SU-DHL-6 (cell line): ENCODE data around the gene PREX1.

Experiments used
- H2AFZ ChIP-seq: fragments of 200-600 bp; sonication (generic); 2 replicates; pipeline ENCODE4 v1.6.1; 2014; ENCODE audit warnings: low read depth, mild to moderate bottlenecking, moderate library complexity, mixed read lengths, antibody characterized with exemption, low read length; ENCODE audit not compliant: severe bottlenecking
- H3F3A ChIP-seq: fragments of 200-600 bp; shearing (Covaris generic); 2 replicates; pipeline ENCODE4 v1.6.0; 2016; ENCODE audit warnings: antibody characterized with exemption, mild to moderate bottlenecking; ENCODE audit not compliant: insufficient read depth
- H3K27ac ChIP-seq: fragments of 200-600 bp; sonication (generic); 2 replicates; pipeline ENCODE4 v1.5.1; 2016; ENCODE audit warnings: low read depth, mild to moderate bottlenecking, low read length, moderate library complexity, mixed read lengths
- H3K27me3 ChIP-seq: fragments of 200-600 bp; sonication (generic), shearing (Covaris generic); 2 replicates; pipeline ENCODE4 v1.6.0; 2014; ENCODE audit warnings: mild to moderate bottlenecking, low read length
- H3K36me3 ChIP-seq: fragments of 200-600 bp; sonication (generic); 2 replicates; pipeline ENCODE4 v1.6.1; 2014; ENCODE audit warnings: mild to moderate bottlenecking, low read length, mixed read lengths
- H3K4me2 ChIP-seq: fragments of 300-600, 200-600 bp; shearing (Covaris generic), sonication (generic); 2 replicates; pipeline ENCODE4 v1.6.0; 2014; ENCODE audit warnings: low read length, low read depth, mild to moderate bottlenecking; ENCODE audit not compliant: poor library complexity, severe bottlenecking
- H3K4me3 ChIP-seq: fragments of 200-600 bp; sonication (generic); 2 replicates; pipeline ENCODE4 v1.5.1; 2014; ENCODE audit warnings: antibody characterized with exemption, low read length, mild to moderate bottlenecking, mixed read lengths; ENCODE audit not compliant: insufficient read depth, poor library complexity, severe bottlenecking
- H3K79me2 ChIP-seq: fragments of 200-600 bp; sonication (generic); 2 replicates; pipeline ENCODE4 v1.6.1; 2014; ENCODE audit warnings: mild to moderate bottlenecking, low read length, moderate library complexity; ENCODE audit not compliant: insufficient read depth
- H3K9ac ChIP-seq: fragments of 200-600 bp; sonication (generic); 2 replicates; pipeline ENCODE4 v1.7.0; 2014; ENCODE audit warnings: mild to moderate bottlenecking, low read length
- H3K9me2 ChIP-seq: fragments of 200-600 bp; sonication (generic); replicated peaks from 2 replicates; pipeline ENCODE4 v1.6.1; 2014; ENCODE audit warnings: low read length; ENCODE audit not compliant: insufficient read depth
- H3K9me3 ChIP-seq: fragments of 200-600 bp; sonication (generic); 2 replicates; pipeline ENCODE4 v1.6.1; 2014; ENCODE audit warnings: low read length, mixed read lengths; ENCODE audit not compliant: insufficient read depth
- H4K20me1 ChIP-seq: fragments of 200-600 bp; sonication (generic); 2 replicates; pipeline ENCODE4 v1.6.1; 2014; ENCODE audit warnings: low read depth, mild to moderate bottlenecking, antibody characterized with exemption, low read length, moderate library complexity, mixed read lengths
- EZH2phosphoT487 ChIP-seq: fragments of 200-600 bp; sonication (generic), shearing (Covaris generic); conservative IDR thresholded peaks from 2 replicates; pipeline ENCODE4 v1.6.1; 2018; ENCODE audit warnings: mild to moderate bottlenecking, antibody characterized with exemption, low read length, moderate library complexity, mixed read lengths
- TF ChIP-seq, protein P1 (sequence below): fragments of 200-600 bp; sonication (generic); IDR thresholded peaks from one replicate; pipeline ENCODE4 v1.5.1; 2017; ENCODE audit warnings: antibody characterized with exemption, mild to moderate bottlenecking, low read length, moderate library complexity; ENCODE audit not compliant: insufficient read depth, poor library complexity, severe bottlenecking

Gene PREX1

DNA sequence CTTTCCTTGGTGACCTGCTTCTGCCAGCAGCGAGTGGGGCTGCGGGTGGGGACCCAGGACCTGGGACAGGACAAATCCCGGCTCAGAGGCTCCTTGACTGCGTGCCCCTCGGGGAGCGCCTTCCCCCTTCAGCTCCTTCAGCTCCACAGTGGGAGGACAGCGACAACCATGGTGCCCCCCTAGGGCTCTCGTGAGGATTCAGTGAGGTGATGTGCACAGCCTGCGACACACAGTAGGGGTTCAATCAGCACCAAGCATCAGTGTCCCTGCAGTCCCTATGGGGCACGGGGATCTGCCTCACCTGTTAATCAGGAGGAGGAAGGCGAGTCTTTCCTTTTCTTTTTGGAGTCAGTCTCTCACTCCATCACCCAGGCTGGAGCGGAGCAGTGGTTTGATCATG, 209.2 kb downstream of the PREX1 start:
- Histone ChIP-seq H3K79me2 (no peaks in the 10 kb centered on the region), H3K36me3 (no peaks in the 10 kb centered on the region), H3F3A (no peaks in the 10 kb centered on the region), H3K9ac (no peak overlapping the region), H3K4me3 (no peak overlapping the region), H2AFZ (no peak overlapping the region), H3K9me2 (no peaks in the 10 kb centered on the region), H3K9me3 (no peaks in the 10 kb centered on the region), H3K27me3 (no peaks in the 10 kb centered on the region), H3K27ac (no peak overlapping the region), H4K20me1 (no peaks in the 10 kb centered on the region), H3K4me2 (no peak overlapping the region)
- TF ChIP-seq, protein P1, sequence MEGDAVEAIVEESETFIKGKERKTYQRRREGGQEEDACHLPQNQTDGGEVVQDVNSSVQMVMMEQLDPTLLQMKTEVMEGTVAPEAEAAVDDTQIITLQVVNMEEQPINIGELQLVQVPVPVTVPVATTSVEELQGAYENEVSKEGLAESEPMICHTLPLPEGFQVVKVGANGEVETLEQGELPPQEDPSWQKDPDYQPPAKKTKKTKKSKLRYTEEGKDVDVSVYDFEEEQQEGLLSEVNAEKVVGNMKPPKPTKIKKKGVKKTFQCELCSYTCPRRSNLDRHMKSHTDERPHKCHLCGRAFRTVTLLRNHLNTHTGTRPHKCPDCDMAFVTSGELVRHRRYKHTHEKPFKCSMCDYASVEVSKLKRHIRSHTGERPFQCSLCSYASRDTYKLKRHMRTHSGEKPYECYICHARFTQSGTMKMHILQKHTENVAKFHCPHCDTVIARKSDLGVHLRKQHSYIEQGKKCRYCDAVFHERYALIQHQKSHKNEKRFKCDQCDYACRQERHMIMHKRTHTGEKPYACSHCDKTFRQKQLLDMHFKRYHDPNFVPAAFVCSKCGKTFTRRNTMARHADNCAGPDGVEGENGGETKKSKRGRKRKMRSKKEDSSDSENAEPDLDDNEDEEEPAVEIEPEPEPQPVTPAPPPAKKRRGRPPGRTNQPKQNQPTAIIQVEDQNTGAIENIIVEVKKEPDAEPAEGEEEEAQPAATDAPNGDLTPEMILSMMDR = no peak
- TF ChIP-seq EZH2phosphoT487 = no peak

DNA sequence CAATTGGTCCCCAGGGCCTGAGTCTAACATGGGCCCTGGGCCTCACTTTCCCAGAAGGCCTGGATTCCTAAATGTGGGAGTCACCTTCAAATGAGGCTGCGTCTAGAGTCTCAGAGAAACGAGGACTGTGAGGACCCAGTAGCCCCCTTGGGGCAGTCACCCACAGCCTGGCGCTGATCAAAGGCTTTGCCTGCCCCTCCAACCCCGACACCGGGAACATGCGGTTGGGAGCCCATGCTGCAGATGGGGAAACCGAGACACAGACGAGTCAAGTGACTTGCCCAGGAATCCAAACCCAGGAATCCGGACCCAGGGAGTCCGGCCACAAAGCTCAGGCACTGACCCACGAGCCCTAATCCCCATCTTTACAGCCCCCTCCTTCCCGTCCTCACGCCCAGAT, 209.7 kb downstream of the PREX1 start:
- Histone ChIP-seq H3K79me2 (no peaks in the 10 kb centered on the region), H3K4me3 (no peak overlapping the region), H3K27me3 (no peaks in the 10 kb centered on the region), H3F3A (no peaks in the 10 kb centered on the region), H3K4me2 (no peak overlapping the region), H2AFZ (no peak overlapping the region), H3K9me3 (no peaks in the 10 kb centered on the region), H3K36me3 (no peaks in the 10 kb centered on the region), H3K9me2 (no peaks in the 10 kb centered on the region), H3K27ac (no peak overlapping the region), H3K9ac (no peak overlapping the region), H4K20me1 (no peaks in the 10 kb centered on the region)
- no peak for TF ChIP-seq EZH2phosphoT487
- TF ChIP-seq, protein P1 = no peak

DNA sequence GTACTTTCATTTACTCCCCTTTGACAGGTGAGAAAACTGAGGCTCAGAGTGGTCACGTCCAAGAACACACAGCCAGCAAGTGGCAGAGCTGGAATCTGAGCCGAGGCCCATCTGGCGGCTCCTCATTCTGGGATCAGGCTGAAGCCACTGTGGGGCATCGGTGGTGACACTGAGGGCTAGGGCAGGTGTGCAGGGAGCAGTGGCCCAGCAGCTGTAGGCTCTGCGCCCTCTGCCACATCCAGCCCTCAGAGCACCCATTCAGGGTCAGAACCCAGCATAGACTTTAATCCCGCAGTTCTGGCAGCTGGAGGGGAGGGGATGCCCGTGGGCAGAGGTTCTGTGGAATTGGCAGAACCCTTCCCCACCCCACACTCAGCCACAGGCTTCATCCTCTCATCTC, 210.3 kb downstream of the PREX1 start:
- no peak for TF ChIP-seq EZH2phosphoT487
- TF ChIP-seq, protein P1 = no peak
- H3K9ac ChIP-seq = no peak overlapping the region
- H2AFZ ChIP-seq = no peak overlapping the region

DNA sequence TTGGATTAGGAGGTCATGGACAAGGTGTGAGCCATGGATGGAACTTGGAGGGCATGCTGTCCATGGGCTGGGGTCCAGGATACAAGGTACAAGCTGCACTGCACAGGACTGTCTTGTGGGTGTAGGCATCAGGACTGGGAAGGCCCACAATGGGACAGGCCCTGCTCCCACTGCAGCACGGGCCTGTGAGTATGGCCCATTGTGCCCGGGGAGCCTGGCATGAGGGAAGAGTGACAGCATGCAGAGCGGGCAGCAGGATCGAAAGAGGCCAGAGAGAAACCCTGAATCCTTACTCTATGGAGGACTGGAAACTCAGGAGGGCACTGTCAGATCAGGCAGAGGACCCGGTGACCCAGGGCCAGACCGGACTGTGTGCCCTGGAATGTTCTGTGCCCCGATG, 211.3 kb downstream of the PREX1 start:
- no peaks in the 10 kb centered on the region for H3K27me3 ChIP-seq
- H2AFZ ChIP-seq = no peak overlapping the region
- no peak overlapping the region for H3K9ac ChIP-seq
- H4K20me1 ChIP-seq = no peaks in the 10 kb centered on the region
- H3K9me3 ChIP-seq = no peaks in the 10 kb centered on the region
- H3K4me2 ChIP-seq = no peak overlapping the region
- H3K9me2 ChIP-seq = no peaks in the 10 kb centered on the region
- no peak overlapping the region for H3K4me3 ChIP-seq
- TF ChIP-seq, protein P1 = no peak
- no peak for TF ChIP-seq EZH2phosphoT487
- H3K36me3 ChIP-seq = no peaks in the 10 kb centered on the region
- H3K79me2 ChIP-seq = no peaks in the 10 kb centered on the region
- H3K27ac ChIP-seq = no peak overlapping the region
- H3F3A ChIP-seq = no peaks in the 10 kb centered on the region

More for the DNA sequence above, 210.3 kb downstream of the PREX1 start:
- H3K9me3 ChIP-seq = no peaks in the 10 kb centered on the region
- no peak overlapping the region for H3K27ac ChIP-seq
- no peaks in the 10 kb centered on the region for H3K9me2 ChIP-seq
- no peaks in the 10 kb centered on the region for H3K79me2 ChIP-seq
- H3K27me3 ChIP-seq = no peaks in the 10 kb centered on the region
- no peaks in the 10 kb centered on the region for H3K36me3 ChIP-seq
- H3K4me2 ChIP-seq = no peak overlapping the region
- no peaks in the 10 kb centered on the region for H3F3A ChIP-seq
- no peaks in the 10 kb centered on the region for H4K20me1 ChIP-seq
- H3K4me3 ChIP-seq = no peak overlapping the region
